Activated B cell treated with CpG ODN at 0.5 μM for 24 hours (primary cell): ENCODE measurements around the gene CXCR5. TPM values are rescaled to one million over a fixed set of nuclear protein-coding genes. Genes with fewer than 3 reads are reported as not detected.

ENCODE experiments used
- ATAC-seq: fragments of 200-7000 bp; cut with Tn5 transposase; one replicate; pipeline ENCODE4 v1.10.0; 2021; ENCODE audit warnings: low read depth, mild to moderate bottlenecking, moderate library complexity
- CTCF ChIA-PET: fragments of 350-600 bp; sonication (Branson Sonifier 250); formaldehyde crosslinking; loops from one replicate; lab custom pipeline; 2021; ENCODE audit warnings: antibody characterized with exemption; lab: Charles Lee
- POLR2A ChIA-PET: fragments of 350-600 bp; sonication (Branson Sonifier 250); formaldehyde crosslinking; loops from one replicate; lab custom pipeline; 2021; ENCODE audit warnings: antibody characterized with exemption; lab: Charles Lee
- DNase-seq: peaks from one replicate; pipeline ENCODE4 v3.0.0; 2022
- H3K27ac Mint-ChIP-seq: one replicate; pipeline ENCODE4 v1.8.0; 2020; ENCODE audit warnings: mixed read lengths
- H3K27me3 Mint-ChIP-seq: one replicate; pipeline ENCODE4 v1.8.0; 2021; ENCODE audit warnings: mixed read lengths
- H3K36me3 Mint-ChIP-seq: one replicate; pipeline ENCODE4 v1.8.0; 2021; ENCODE audit warnings: low read depth, mixed read lengths
- H3K4me1 Mint-ChIP-seq: one replicate; pipeline ENCODE4 v1.8.0; 2021; ENCODE audit warnings: mixed read lengths
- H3K4me3 Mint-ChIP-seq: one replicate; pipeline ENCODE4 v1.8.0; 2020; ENCODE audit warnings: mild to moderate bottlenecking, mixed read lengths
- H3K9me3 Mint-ChIP-seq: one replicate; pipeline ENCODE4 v1.8.0; 2020; ENCODE audit warnings: mixed read lengths
- intact Hi-C: fragments of 100-400 bp; cut with micrococcal nuclease; formaldehyde crosslinking; loops from one replicate; pipeline ENCODE4 v1.15.1; 2024
- total RNA-seq: library from RNA; stranded (reverse); gene quantifications from 2 replicates; pipeline ENCODE4 v1.2.3, GENCODE V29; 2022
- TF ChIP-seq, protein P1 (sequence below): fragments of 200-600 bp; IDR thresholded peaks from one replicate; pipeline ENCODE4 v1.8.0; 2022; ENCODE audit warnings: antibody characterized with exemption, mild to moderate bottlenecking

CXCR5 gene
- total RNA-seq, 1 donor from 2014 or later: 199 TPM

DNA sequence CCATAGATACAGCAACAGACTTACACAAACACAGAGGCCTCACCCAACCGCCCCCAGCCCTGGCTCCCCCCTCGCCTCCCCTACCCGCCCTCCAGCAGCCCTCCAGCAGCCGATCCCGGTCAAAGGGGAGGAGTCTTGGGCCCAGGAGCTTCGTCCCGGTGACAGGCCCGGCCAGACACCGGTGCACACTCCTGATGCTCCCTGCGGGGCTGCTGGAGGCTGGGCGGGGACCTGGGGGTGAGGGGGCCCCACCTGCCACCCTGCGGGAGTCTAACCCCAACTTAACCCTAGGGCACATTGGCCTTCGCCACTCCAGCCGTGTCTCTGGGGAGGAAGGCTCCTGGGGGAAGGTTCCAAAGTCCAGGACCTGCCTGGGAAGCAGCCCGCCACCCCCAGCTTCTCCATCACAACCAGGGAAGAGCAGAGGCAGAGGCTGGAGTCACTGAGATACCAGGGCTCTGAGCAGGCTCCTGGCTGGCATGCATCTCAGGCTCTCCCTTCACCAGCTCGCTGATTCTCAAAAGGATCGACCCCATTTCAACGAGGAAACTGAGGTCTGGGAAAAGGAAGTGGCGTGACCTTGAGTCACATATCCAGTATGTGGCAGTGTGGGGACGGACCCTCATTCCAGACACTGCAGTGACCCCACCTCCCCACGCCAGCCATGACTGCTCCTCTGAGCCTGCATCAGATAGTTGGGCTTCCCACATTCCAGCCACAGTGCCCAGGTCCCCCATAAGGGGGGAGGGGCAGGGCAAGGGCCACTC is 27.6 kb downstream of the CXCR5 start:
- Mint-ChIP-seq H3K9me3 (no peaks in the 10 kb centered on the region), H3K27ac (peak overlapping the region; percentile 79), H3K4me1 (peaks cover 72% of the 10 kb centered on the region), H3K27me3 (no peaks in the 10 kb centered on the region), H3K4me3 (no peak overlapping the region), H3K36me3 (peaks cover 16% of the 10 kb centered on the region)
- no peak for DNase-seq
- intact Hi-C loops: no loop called here
- ChIA-PET CTCF (interaction anchor here (1.0 to 2.1 kb wide), 5 partner anchors 12 to 221 kb away, joined by 3 to 16 read pairs (median 4); partner anchors contain the start of gene BCL9L), POLR2A (interaction anchor here (0.7 to 9.3 kb wide), 5 partner anchors 13 to 121 kb away, joined by 8 to 109 read pairs (median 57); partner anchors contain the start of genes BCL9L and DDX6)
- TF ChIP-seq, protein P1, sequence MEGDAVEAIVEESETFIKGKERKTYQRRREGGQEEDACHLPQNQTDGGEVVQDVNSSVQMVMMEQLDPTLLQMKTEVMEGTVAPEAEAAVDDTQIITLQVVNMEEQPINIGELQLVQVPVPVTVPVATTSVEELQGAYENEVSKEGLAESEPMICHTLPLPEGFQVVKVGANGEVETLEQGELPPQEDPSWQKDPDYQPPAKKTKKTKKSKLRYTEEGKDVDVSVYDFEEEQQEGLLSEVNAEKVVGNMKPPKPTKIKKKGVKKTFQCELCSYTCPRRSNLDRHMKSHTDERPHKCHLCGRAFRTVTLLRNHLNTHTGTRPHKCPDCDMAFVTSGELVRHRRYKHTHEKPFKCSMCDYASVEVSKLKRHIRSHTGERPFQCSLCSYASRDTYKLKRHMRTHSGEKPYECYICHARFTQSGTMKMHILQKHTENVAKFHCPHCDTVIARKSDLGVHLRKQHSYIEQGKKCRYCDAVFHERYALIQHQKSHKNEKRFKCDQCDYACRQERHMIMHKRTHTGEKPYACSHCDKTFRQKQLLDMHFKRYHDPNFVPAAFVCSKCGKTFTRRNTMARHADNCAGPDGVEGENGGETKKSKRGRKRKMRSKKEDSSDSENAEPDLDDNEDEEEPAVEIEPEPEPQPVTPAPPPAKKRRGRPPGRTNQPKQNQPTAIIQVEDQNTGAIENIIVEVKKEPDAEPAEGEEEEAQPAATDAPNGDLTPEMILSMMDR: no peak
- ATAC-seq: no peak

DNA sequence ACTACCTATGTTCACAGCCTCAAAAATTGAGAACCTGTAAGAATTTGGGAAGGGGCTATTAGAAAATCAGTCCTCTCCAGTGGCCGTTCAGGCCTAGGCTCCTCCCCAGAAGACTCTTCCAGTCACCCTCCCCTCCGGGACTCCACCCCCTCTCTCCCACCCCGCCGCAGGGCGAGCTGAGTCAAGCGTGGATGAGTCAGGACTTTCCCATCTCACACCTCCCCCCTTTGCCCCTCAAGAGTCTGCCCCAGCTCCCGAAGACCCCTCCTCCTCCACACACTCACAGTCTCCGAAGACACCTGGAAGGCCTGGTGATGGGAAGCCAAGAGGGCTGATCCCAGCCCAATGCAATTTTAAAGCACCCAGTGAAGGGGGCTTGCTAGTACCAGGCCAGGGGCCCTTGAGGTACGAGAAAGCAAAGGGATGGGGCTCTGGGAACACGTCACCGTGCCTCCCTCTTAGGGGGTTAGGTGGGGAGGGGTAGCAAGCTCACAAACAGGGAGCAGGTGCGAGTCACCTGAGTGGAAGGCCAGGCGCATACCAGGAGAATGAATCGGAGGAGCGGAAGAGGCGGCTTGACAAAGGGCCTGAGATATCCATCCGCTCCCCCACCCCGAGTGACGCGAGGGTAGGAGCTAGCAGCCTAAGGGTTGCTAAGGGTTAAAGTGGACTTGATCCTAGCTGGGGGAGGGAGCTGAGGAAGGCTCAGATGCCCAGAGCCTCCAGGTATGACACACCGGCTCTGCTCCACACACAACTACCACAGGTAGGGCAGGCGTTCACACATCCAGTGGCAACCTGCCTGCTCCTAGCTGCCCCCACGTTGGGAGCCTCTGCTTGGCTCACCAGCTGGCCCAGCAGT is 28.4 kb downstream of the CXCR5 start:
- H3K27ac Mint-ChIP-seq: peak overlapping the region; percentile 79
- intact Hi-C loops: no loop called here
- no peaks in the 10 kb centered on the region for H3K9me3 Mint-ChIP-seq
- no peaks in the 10 kb centered on the region for H3K27me3 Mint-ChIP-seq
- ChIA-PET CTCF (interaction anchor here (0.9 to 2.1 kb wide), 8 partner anchors 11 to 45 kb away, joined by 3 to 16 read pairs (median 5); partner anchors contain the start of genes BCL9L and CXCR5), POLR2A (interaction anchor here (0.6 to 9.3 kb wide), 11 partner anchors 8 to 216 kb away, joined by 3 to 109 read pairs (median 6); partner anchors contain the start of genes BCL9L, DDX6, RPS25 and TRAPPC4)
- H3K4me1 Mint-ChIP-seq: peaks cover 74% of the 10 kb centered on the region
- H3K36me3 Mint-ChIP-seq: peaks cover 9% of the 10 kb centered on the region
- DNase-seq (no peak), ATAC-seq (no peak)
- TF ChIP-seq, protein P1: no peak
- H3K4me3 Mint-ChIP-seq: peak overlapping the region; percentile 33

DNA sequence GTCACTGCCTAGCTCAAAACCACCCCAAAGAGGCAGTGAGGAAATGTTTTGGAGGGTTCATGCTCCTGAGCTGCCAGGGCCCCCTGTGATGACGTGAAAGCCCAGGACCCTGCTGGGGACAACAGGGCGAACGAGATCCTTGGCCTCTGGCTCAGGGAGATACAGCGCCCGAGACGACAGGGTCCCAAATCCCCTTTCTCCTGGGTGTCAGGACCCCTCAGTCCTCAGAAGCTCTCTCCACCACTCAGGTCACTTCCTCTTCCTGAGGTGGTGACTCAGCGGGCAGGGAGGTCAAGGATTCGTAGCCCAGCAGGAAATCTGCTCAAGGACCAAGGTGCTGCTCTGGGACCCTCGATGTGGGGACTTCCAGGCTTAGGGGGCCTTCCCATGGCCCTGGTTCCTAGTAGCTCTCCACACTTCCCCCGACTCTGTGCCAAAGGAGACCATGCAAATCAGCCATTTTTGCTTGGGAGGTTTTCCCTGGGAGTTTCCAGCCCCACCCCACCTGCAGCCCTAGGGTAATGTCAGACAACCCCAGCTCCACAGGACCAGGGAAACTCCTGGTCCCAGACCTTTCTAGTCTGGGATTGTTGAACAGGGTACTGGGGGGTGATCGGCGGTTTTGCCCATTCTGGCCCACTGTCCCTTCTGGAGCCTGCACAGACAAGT is 29.2 kb downstream of the CXCR5 start:
- ChIA-PET POLR2A (interaction anchor here (0.6 to 9.3 kb wide), 14 partner anchors 9 to 123 kb away, joined by 3 to 109 read pairs (median 6); partner anchors contain the start of genes BCL9L, DDX6, RPS25 and TRAPPC4), CTCF (interaction anchor here (0.9 to 2.1 kb wide), 8 partner anchors 10 to 45 kb away, joined by 3 to 16 read pairs (median 5); partner anchors contain the start of genes BCL9L and CXCR5)
- H3K9me3 Mint-ChIP-seq: no peaks in the 10 kb centered on the region
- DNase-seq: no peak
- TF ChIP-seq, protein P1: no peak
- intact Hi-C loops: no loop called here
- peaks cover 6% of the 10 kb centered on the region for H3K36me3 Mint-ChIP-seq
- peak; percentile 14 for ATAC-seq
- H3K27ac Mint-ChIP-seq: peak overlapping the region; percentile 79
- peak overlapping the region; percentile 53 for H3K4me3 Mint-ChIP-seq
- H3K27me3 Mint-ChIP-seq: no peaks in the 10 kb centered on the region
- H3K4me1 Mint-ChIP-seq: peaks cover 77% of the 10 kb centered on the region

DNA sequence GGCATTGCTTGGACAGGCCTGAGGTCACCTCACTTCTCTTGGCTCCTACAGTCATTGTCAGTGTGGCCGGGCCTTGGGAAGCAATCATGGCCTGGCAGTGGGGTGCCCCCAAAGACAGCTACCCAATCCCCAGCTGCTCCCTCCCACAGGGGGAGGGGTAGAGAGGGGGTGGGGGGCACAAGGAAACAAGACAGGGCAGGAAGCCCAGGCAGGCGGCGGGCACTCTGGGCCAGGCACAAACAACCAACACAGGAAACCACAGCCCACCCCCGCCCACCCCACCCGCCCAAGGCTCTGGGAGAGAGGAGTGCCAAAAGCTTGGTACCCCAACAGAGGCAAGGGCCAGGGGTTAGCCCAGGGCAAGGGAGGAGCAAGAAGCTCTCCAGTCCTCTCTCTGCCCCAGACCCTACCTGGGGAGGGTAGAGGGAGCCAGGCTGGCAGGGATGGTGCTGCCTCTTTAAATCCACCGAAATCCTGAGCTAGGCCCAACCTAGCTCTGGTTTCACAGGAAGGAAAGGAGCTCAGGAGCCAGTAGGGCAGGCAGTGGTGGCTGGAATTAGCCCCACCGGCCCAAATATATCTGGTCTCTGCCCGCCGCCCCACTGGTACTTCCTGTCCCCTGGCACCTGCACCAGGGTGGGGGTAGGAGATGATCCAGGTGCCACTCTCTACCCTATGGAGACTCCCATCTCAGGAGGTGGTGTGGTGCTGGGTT is 29.9 kb downstream of the CXCR5 start:
- Mint-ChIP-seq H3K9me3 (no peaks in the 10 kb centered on the region), H3K27me3 (no peaks in the 10 kb centered on the region), H3K4me1 (peaks cover 83% of the 10 kb centered on the region), H3K27ac (peak overlapping the region; percentile 90), H3K4me3 (peak overlapping the region; percentile 52), H3K36me3 (peaks cover 7% of the 10 kb centered on the region)
- ATAC-seq (peak; percentile 7), DNase-seq (no peak)
- ChIA-PET CTCF (interaction anchor here (0.9 to 2.1 kb wide), 7 partner anchors 12 to 224 kb away, joined by 3 to 11 read pairs (median 5); partner anchors contain the start of gene BCL9L), POLR2A (interaction anchor here (0.5 to 9.3 kb wide), 16 partner anchors 9 to 365 kb away, joined by 3 to 109 read pairs (median 6); partner anchors contain the start of genes BCL9L, DDX6, RPS25 and TRAPPC4)
- TF ChIP-seq, protein P1: no peak
- intact Hi-C loops: no loop called here
